Adipocyte (in vitro differentiated cells): ENCODE measurements around the gene GCDH.
A peak's percentile ranks its signal among the peaks of the same experiment; 100 is the strongest.

ENCODE experiments used
- DNase-seq: peaks from one replicate; pipeline ENCODE4 v3.0.0-alpha.2; 2015; ENCODE audit warnings: low read depth
- H3K27me3 ChIP-seq: replicated peaks from 2 replicates; pipeline ENCODE4 v1.7.0; 2013; ENCODE audit warnings: mild to moderate bottlenecking, low read length, moderate library complexity; ENCODE audit not compliant: control insufficient read depth, insufficient read depth
- H3K36me3 ChIP-seq: 2 replicates; pipeline ENCODE4 v1.7.0; 2013; ENCODE audit warnings: low read length, mild to moderate bottlenecking, moderate library complexity; ENCODE audit not compliant: control insufficient read depth, insufficient read depth, severe bottlenecking
- H3K4me1 ChIP-seq: 2 replicates; pipeline ENCODE4 v1.7.0; 2013; ENCODE audit warnings: mild to moderate bottlenecking, low read length, moderate library complexity; ENCODE audit not compliant: control insufficient read depth, insufficient read depth
- H3K4me3 ChIP-seq: 2 replicates; pipeline ENCODE4 v1.7.0; 2013; ENCODE audit warnings: mild to moderate bottlenecking, low read length, moderate library complexity
- H3K9ac ChIP-seq: 2 replicates; pipeline ENCODE4 v1.7.0; 2013; ENCODE audit warnings: mild to moderate bottlenecking, low read length, moderate library complexity
- H3K9me3 ChIP-seq: 2 replicates; pipeline ENCODE4 v1.7.0; 2013; ENCODE audit warnings: mild to moderate bottlenecking, low read length, moderate library complexity; ENCODE audit not compliant: control insufficient read depth

The GCDH gene

DNA sequence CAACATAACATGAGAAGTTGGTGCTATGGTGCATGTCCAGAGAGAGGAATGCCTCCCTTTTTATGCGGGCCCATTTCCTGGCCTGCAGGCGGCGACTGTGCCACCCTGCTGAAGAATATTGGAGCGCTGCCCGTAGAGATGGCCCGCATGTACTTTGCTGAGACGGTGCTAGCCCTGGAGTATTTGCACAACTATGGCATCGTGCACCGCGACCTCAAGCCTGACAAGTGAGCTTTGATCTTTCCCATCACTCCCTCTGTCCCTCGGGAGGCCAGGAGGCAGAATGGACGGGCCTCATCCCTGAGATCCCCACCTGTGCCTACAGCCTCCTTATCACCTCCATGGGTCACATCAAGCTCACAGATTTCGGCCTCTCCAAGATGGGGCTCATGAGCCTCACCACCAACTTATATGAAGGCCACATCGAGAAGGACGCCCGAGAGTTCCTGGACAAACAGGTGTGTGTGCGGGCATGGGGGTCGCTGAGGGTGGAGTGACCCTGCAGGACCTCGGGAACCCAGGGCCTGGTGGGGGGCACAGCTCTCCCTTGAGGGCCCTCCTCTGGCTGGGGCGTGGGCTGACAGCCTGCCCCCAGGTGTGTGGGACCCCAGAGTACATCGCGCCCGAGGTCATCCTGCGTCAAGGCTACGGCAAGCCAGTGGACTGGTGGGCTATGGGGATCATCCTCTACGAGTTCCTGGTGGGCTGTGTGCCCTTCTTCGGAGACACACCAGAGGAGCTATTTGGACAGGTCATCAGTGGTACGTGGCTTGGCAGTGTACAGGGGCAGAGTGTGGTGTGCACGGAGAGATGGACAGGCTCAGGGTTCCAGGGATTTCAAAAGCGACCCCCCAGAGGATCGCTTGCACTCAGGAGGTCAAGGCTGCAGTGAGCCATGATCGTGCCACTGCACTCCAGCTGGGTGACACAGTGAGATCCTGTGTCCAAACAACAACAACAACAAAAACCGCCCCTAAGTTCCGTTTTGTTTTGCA, 25.9 kb upstream of the GCDH start:
- H3K36me3 ChIP-seq: no peaks in the 10 kb centered on the region
- DNase-seq: no peak

GRCh38 chr19:12865746-12866415, 25.1 kb upstream of the GCDH start:
- no peak for DNase-seq
- Histone ChIP-seq H3K4me1 (peaks cover 3% of the 10 kb centered on the region), H3K9me3 (no peaks in the 10 kb centered on the region), H3K9ac (no peak overlapping the region), H3K36me3 (no peaks in the 10 kb centered on the region), H3K27me3 (peaks cover 13% of the 10 kb centered on the region), H3K4me3 (no peak overlapping the region)

More for the DNA sequence above, 25.9 kb upstream of the GCDH start:
- Histone ChIP-seq H3K4me1 (peaks cover 3% of the 10 kb centered on the region), H3K9me3 (no peaks in the 10 kb centered on the region), H3K27me3 (peaks cover 16% of the 10 kb centered on the region), H3K4me3 (no peak overlapping the region), H3K9ac (no peak overlapping the region)

- no peaks in the 10 kb centered on the region for H3K9me3 ChIP-seq
- H3K4me1 ChIP-seq: peaks cover 3% of the 10 kb centered on the region
- peaks cover 9% of the 10 kb centered on the region for H3K27me3 ChIP-seq
- no peaks in the 10 kb centered on the region for H3K36me3 ChIP-seq
- DNase-seq: no peak
- no peak overlapping the region for H3K9ac ChIP-seq
- H3K4me3 ChIP-seq: no peak overlapping the region
Observed at GRCh38 chr19:12866416-12867119, 24.4 kb upstream of the GCDH start.

- DNase-seq: peak; percentile 62
- H3K4me1 ChIP-seq: peaks cover 3% of the 10 kb centered on the region
- peak overlapping the region; percentile 71 for H3K4me3 ChIP-seq
- H3K9me3 ChIP-seq: no peaks in the 10 kb centered on the region
- peak overlapping the region; percentile 49 for H3K9ac ChIP-seq
- peaks cover 9% of the 10 kb centered on the region for H3K27me3 ChIP-seq
- no peaks in the 10 kb centered on the region for H3K36me3 ChIP-seq
Observed at GRCh38 chr19:12867120-12868099, 23.6 kb upstream of the GCDH start.

- no peaks in the 10 kb centered on the region for H3K9me3 ChIP-seq
- peaks cover 6% of the 10 kb centered on the region for H3K27me3 ChIP-seq
- H3K36me3 ChIP-seq: no peaks in the 10 kb centered on the region
- no peak overlapping the region for H3K4me3 ChIP-seq
- no peak for DNase-seq
- H3K4me1 ChIP-seq: peaks cover 3% of the 10 kb centered on the region
- H3K9ac ChIP-seq: no peak overlapping the region
Observed at GRCh38 chr19:12868540-12869112, 22.3 kb upstream of the GCDH start.

- H3K36me3 ChIP-seq: peaks cover 5% of the 10 kb centered on the region
- no peak for DNase-seq
Observed at GRCh38 chr19:12871681-12872080, 19.3 kb upstream of the GCDH start.

GRCh38 chr19:12872255-12872654, 18.7 kb upstream of the GCDH start:
- H3K4me1 ChIP-seq: peaks cover 2% of the 10 kb centered on the region
- peaks cover 5% of the 10 kb centered on the region for H3K36me3 ChIP-seq
- no peaks in the 10 kb centered on the region for H3K27me3 ChIP-seq
- H3K4me3 ChIP-seq: no peak overlapping the region
- no peak for DNase-seq
- no peak overlapping the region for H3K9ac ChIP-seq
- no peaks in the 10 kb centered on the region for H3K9me3 ChIP-seq

More at GRCh38 chr19:12871681-12872080, 19.3 kb upstream of the GCDH start:
- H3K9ac ChIP-seq: no peak overlapping the region
- H3K4me1 ChIP-seq: peaks cover 3% of the 10 kb centered on the region
- no peak overlapping the region for H3K4me3 ChIP-seq
- H3K27me3 ChIP-seq: no peaks in the 10 kb centered on the region
- H3K9me3 ChIP-seq: no peaks in the 10 kb centered on the region

- H3K27me3 ChIP-seq: no peaks in the 10 kb centered on the region
- DNase-seq: peak; percentile 30
- no peak overlapping the region for H3K4me3 ChIP-seq
Observed at GRCh38 chr19:12872941-12873890, 17.7 kb upstream of the GCDH start.

DNA sequence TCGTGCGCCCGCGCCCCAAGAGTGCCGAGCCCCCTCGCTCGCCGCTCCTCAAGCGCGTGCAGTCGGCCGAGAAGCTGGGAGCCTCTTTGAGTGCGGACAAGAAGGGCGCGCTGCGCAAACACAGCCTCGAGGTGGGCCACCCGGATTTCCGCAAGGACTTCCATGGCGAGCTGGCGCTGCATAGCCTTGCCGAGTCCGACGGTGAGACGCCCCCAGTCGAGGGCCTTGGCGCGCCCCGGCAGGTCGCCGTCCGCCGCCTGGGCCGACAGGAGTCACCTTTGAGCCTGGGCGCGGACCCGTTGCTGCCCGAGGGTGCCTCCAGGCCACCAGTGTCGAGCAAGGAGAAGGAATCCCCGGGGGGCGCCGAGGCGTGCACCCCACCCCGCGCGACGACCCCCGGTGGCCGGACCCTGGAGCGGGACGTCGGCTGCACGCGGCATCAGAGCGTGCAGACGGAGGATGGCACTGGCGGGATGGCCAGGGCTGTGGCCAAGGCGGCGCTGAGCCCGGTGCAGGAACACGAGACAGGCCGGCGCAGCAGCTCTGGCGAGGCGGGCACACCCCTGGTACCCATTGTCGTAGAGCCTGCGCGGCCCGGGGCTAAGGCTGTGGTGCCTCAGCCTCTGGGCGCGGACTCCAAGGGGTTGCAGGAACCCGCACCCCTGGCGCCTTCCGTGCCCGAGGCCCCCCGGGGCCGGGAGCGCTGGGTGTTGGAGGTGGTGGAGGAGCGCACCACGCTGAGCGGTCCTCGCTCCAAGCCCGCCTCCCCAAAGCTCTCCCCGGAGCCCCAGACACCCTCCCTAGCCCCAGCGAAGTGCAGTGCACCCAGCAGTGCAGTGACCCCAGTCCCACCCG, 16.8 kb upstream of the GCDH start:
- Histone ChIP-seq H3K4me1 (no peaks in the 10 kb centered on the region), H3K9me3 (no peaks in the 10 kb centered on the region), H3K36me3 (peaks cover 15% of the 10 kb centered on the region), H3K9ac (no peak overlapping the region), H3K27me3 (no peaks in the 10 kb centered on the region), H3K4me3 (no peak overlapping the region)
- DNase-seq: no peak

More at GRCh38 chr19:12872941-12873890, 17.7 kb upstream of the GCDH start:
- H3K9ac ChIP-seq: no peak overlapping the region
- H3K36me3 ChIP-seq: peaks cover 11% of the 10 kb centered on the region
- no peaks in the 10 kb centered on the region for H3K4me1 ChIP-seq
- H3K9me3 ChIP-seq: no peaks in the 10 kb centered on the region
